Measurements from ENCODE around the gene ANKRD2.

ANKRD2 gene

GRCh38 chr10:97571622-97572021 lies 957 bp upstream of the ANKRD2 start:
- peak overlapping the region; percentile 25; the same call in 1 of the 2 replicates for H2AFZ ChIP-seq (ENCODE audit: low read depth)
- TF ChIP-seq CTCF (conservative IDR thresholded peaks at IDR 0.05; ENCODE audit: low read depth, low read length) = no peak
- H3K36me3 ChIP-seq (ENCODE audit: insufficient read depth) = no peaks in the 10 kb centered on the region
- no peak overlapping the region for H3K4me3 ChIP-seq (IDR thresholded peaks at IDR 0.05; ENCODE audit: insufficient read depth, low read depth, low read length)
- no peaks in the 10 kb centered on the region for H4K20me1 ChIP-seq (ENCODE audit: insufficient read depth)
- H3K79me2 ChIP-seq (ENCODE audit: insufficient read depth, low read depth) = no peaks in the 10 kb centered on the region
- no peak overlapping the region for H3K4me2 ChIP-seq
- H3K27me3 ChIP-seq (ENCODE audit: insufficient read depth, low read depth) = no peaks in the 10 kb centered on the region
- no peak overlapping the region for H3K27ac ChIP-seq
- H3K4me1 ChIP-seq (ENCODE audit: low read depth, poor library complexity, severe bottlenecking) = no peaks in the 10 kb centered on the region
- H3K9ac ChIP-seq = no peak overlapping the region

- no peak overlapping the region for H3K9ac ChIP-seq
- no peaks in the 10 kb centered on the region for H3K27me3 ChIP-seq (ENCODE audit: insufficient read depth, low read depth)
- no peaks in the 10 kb centered on the region for H4K20me1 ChIP-seq (ENCODE audit: insufficient read depth)
- H3K4me2 ChIP-seq = no peak overlapping the region
- H3K4me1 ChIP-seq (ENCODE audit: low read depth, poor library complexity, severe bottlenecking) = no peaks in the 10 kb centered on the region
- H2AFZ ChIP-seq (ENCODE audit: low read depth) = no peak overlapping the region
- TF ChIP-seq CTCF (conservative IDR thresholded peaks at IDR 0.05; ENCODE audit: low read depth, low read length) = no peak
- H3K36me3 ChIP-seq (ENCODE audit: insufficient read depth) = no peaks in the 10 kb centered on the region
- no peak overlapping the region for H3K4me3 ChIP-seq (IDR thresholded peaks at IDR 0.05; ENCODE audit: insufficient read depth, low read depth, low read length)
- H3K27ac ChIP-seq = no peak overlapping the region
- H3K79me2 ChIP-seq (ENCODE audit: insufficient read depth, low read depth) = no peaks in the 10 kb centered on the region
These were observed 442 bp downstream of the ANKRD2 start for GRCh38 chr10:97573021-97573420.

- H3K4me1 ChIP-seq (ENCODE audit: low read depth, poor library complexity, severe bottlenecking) = no peaks in the 10 kb centered on the region
- no peaks in the 10 kb centered on the region for H3K27me3 ChIP-seq (ENCODE audit: insufficient read depth, low read depth)
- TF ChIP-seq CTCF (conservative IDR thresholded peaks at IDR 0.05; ENCODE audit: low read depth, low read length) = no peak
- no peaks in the 10 kb centered on the region for H3K36me3 ChIP-seq (ENCODE audit: insufficient read depth)
- H3K27ac ChIP-seq = no peak overlapping the region
- no peak overlapping the region for H3K9ac ChIP-seq
- no peak overlapping the region for H2AFZ ChIP-seq (ENCODE audit: low read depth)
- H3K4me3 ChIP-seq (IDR thresholded peaks at IDR 0.05; ENCODE audit: insufficient read depth, low read depth, low read length) = no peak overlapping the region
- no peaks in the 10 kb centered on the region for H4K20me1 ChIP-seq (ENCODE audit: insufficient read depth)
- H3K4me2 ChIP-seq = no peak overlapping the region
- no peaks in the 10 kb centered on the region for H3K79me2 ChIP-seq (ENCODE audit: insufficient read depth, low read depth)
These were observed 1.1 kb downstream of the ANKRD2 start for GRCh38 chr10:97573672-97574071.

- Histone ChIP-seq H3K4me1 (ENCODE audit: low read depth, poor library complexity, severe bottlenecking) (no peaks in the 10 kb centered on the region), H2AFZ (ENCODE audit: low read depth) (no peak overlapping the region), H3K27me3 (ENCODE audit: insufficient read depth, low read depth) (no peaks in the 10 kb centered on the region), H3K27ac (no peak overlapping the region), H3K36me3 (ENCODE audit: insufficient read depth) (no peaks in the 10 kb centered on the region), H4K20me1 (ENCODE audit: insufficient read depth) (no peaks in the 10 kb centered on the region), H3K4me3 (IDR thresholded peaks at IDR 0.05; ENCODE audit: insufficient read depth, low read depth, low read length) (no peak overlapping the region), H3K9ac (no peak overlapping the region), H3K4me2 (no peak overlapping the region), H3K79me2 (ENCODE audit: insufficient read depth, low read depth) (no peaks in the 10 kb centered on the region)
- no peak for TF ChIP-seq CTCF (conservative IDR thresholded peaks at IDR 0.05; ENCODE audit: low read depth, low read length)
These were observed 2.0 kb downstream of the ANKRD2 start for GRCh38 chr10:97574374-97575126.
